ENCODE measurements around the gene GGTLC2. TPM values are rescaled to one million over a fixed set of nuclear protein-coding genes. Genes with fewer than 3 reads are reported as not detected.

GGTLC2 gene
- total and polyA plus RNA-seq, 2 experiments from 2014 or later, result 0.37 TPM; not detected in 1

GRCh38 chr22:22663861-22664800 lies 19.7 kb downstream of the GGTLC2 start:
- H3K36me3 ChIP-seq (replicated peaks; ENCODE audit: insufficient read depth, low read depth), result no peaks in the 10 kb centered on the region
- no peak overlapping the region for H2AFZ ChIP-seq
- no peak for TF ChIP-seq CTCF (IDR thresholded peaks at IDR 0.05; ENCODE audit: poor library complexity)
- TF ChIP-seq EZH2phosphoT487 (IDR thresholded peaks at IDR 0.05; ENCODE audit: low read depth, severe bottlenecking, unreplicated experiment), result no peak
- no peak for TF ChIP-seq EZH2 (IDR thresholded peaks at IDR 0.05; ENCODE audit: borderline replicate concordance)
- no peaks in the 10 kb centered on the region for H3K9me2 ChIP-seq (replicated peaks; ENCODE audit: insufficient read depth)
- 79% methylated on average over 14 of the region's 14 CpGs for WGBS (ENCODE audit: low lambda C conversion rate, missing lambda C conversion rate)
- H3K79me2 ChIP-seq, result no peaks in the 10 kb centered on the region
- no peak for DNase-seq (ENCODE audit: low spot score)
- H3K9me3 ChIP-seq (ENCODE audit: low read depth), result no peaks in the 10 kb centered on the region
- H3K27ac ChIP-seq, result no peak overlapping the region
- H4K20me1 ChIP-seq (ENCODE audit: insufficient read depth, poor library complexity, severe bottlenecking), result no peaks in the 10 kb centered on the region
- H3K27me3 ChIP-seq, result peaks cover 2% of the 10 kb centered on the region
- no peak overlapping the region for H3K4me2 ChIP-seq
- H3K4me3 ChIP-seq, result no peak overlapping the region
- no peaks in the 10 kb centered on the region for H3K4me1 ChIP-seq (ENCODE audit: insufficient read depth)

GRCh38 chr22:22666307-22667091 lies 22.1 kb downstream of the GGTLC2 start:
- Histone ChIP-seq H3K4me2 (no peak overlapping the region), H4K20me1 (ENCODE audit: insufficient read depth, poor library complexity, severe bottlenecking) (no peaks in the 10 kb centered on the region), H3K27me3 (no peaks in the 10 kb centered on the region), H2AFZ (no peak overlapping the region), H3K4me3 (no peak overlapping the region), H3K9me2 (replicated peaks; ENCODE audit: insufficient read depth) (no peaks in the 10 kb centered on the region), H3K4me1 (ENCODE audit: insufficient read depth) (no peaks in the 10 kb centered on the region), H3K27ac (no peak overlapping the region), H3K36me3 (replicated peaks; ENCODE audit: insufficient read depth, low read depth) (no peaks in the 10 kb centered on the region), H3K79me2 (no peaks in the 10 kb centered on the region), H3K9me3 (ENCODE audit: low read depth) (no peaks in the 10 kb centered on the region)
- TF ChIP-seq EZH2 (IDR thresholded peaks at IDR 0.05; ENCODE audit: borderline replicate concordance) (no peak), CTCF (IDR thresholded peaks at IDR 0.05; ENCODE audit: poor library complexity) (peak; percentile 72)
- DNase-seq (ENCODE audit: low spot score), result peak; percentile 74
- 53% methylated on average over 7 of the region's 7 CpGs for WGBS (ENCODE audit: low lambda C conversion rate, missing lambda C conversion rate)

GRCh38 chr22:22667966-22668880 lies 23.8 kb downstream of the GGTLC2 start:
- H3K4me1 ChIP-seq (ENCODE audit: insufficient read depth), result no peaks in the 10 kb centered on the region
- no peak overlapping the region for H3K4me3 ChIP-seq
- no peaks in the 10 kb centered on the region for H3K79me2 ChIP-seq
- H3K27ac ChIP-seq, result no peak overlapping the region
- 79% methylated on average over 11 of the region's 11 CpGs for WGBS (ENCODE audit: low lambda C conversion rate, missing lambda C conversion rate)
- no peaks in the 10 kb centered on the region for H3K9me2 ChIP-seq (replicated peaks; ENCODE audit: insufficient read depth)
- H3K4me2 ChIP-seq, result no peak overlapping the region
- H4K20me1 ChIP-seq (ENCODE audit: insufficient read depth, poor library complexity, severe bottlenecking), result no peaks in the 10 kb centered on the region
- no peaks in the 10 kb centered on the region for H3K27me3 ChIP-seq
- no peak for TF ChIP-seq CTCF (IDR thresholded peaks at IDR 0.05; ENCODE audit: poor library complexity)
- TF ChIP-seq EZH2 (IDR thresholded peaks at IDR 0.05; ENCODE audit: borderline replicate concordance), result no peak
- TF ChIP-seq EZH2phosphoT487 (IDR thresholded peaks at IDR 0.05; ENCODE audit: low read depth, severe bottlenecking, unreplicated experiment), result no peak
- DNase-seq (ENCODE audit: low spot score), result no peak
- H3K9me3 ChIP-seq (ENCODE audit: low read depth), result no peaks in the 10 kb centered on the region
- no peaks in the 10 kb centered on the region for H3K36me3 ChIP-seq (replicated peaks; ENCODE audit: insufficient read depth, low read depth)
- no peak overlapping the region for H2AFZ ChIP-seq
